ENCODE data around the gene SYNCRIP.
"Not testable (repeated sequence)": the region's sequence is repeated elsewhere in the genome, so short reads cannot be mapped to it uniquely, and the experiment has no call there.

SYNCRIP gene

DNA sequence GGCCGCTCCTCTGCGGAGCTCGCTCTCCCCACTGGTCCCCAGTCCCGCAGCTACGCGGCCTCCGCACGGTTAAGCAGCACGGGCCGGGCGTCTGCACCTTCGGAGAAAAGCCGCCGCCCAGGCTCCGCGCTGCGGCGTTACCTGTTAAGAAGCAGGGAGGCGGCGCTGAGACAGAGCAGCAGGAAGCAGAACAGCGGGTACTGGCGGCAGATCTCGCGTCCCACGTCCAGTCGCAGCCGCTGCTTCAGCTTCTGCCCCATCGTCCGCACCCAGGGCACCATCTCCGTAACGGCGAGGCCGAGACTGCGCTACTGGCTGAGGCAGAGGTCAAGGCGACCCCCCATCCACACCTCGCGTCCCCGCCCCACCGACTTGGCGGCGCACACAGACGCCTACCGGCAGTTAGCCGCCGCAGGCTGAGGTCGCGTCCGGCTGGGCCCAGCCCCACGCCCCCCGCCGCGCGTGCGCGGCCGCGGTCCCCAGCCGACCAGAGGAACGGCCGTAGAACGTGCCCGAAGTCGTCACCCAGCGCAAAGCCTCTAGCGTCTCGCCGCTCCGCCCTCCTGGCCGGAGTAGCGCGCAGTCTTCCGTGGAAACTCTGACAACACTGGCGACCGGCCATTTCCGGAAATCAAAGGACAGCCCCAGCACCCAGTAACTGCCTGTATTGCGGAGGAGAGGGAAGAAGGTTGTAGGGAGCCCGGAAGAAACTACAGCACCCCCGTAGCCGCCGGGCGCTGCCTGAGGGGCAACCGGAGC is 49.1 kb downstream of the SYNCRIP start, which contains the start of gene SNX14:
TSS of gene SNX14 (minus strand) at position 421 of the 759 bp plus-strand sequence. CDS start at position 281, 140 bp downstream.
- DNase-seq, result peak; percentile 96

DNA sequence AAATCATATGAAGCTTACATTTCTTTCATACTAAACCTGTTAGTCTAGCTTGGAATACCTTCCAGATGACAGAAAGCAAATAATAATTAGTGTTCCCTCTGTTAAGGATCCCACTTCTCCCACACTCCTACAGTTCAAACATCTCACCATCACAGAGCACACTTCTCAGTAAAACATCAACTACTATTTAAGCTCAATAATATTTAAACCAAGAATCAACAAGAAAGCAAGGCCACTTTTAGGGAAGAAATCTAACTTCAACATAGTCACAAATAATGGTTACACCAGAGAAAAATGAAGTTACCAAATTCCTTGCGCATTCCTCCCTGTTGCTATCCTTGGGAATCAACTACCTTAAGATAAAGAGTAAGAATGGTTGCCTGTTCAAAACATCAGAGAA is 50.7 kb downstream of the SYNCRIP start:
- no peak for DNase-seq

DNA sequence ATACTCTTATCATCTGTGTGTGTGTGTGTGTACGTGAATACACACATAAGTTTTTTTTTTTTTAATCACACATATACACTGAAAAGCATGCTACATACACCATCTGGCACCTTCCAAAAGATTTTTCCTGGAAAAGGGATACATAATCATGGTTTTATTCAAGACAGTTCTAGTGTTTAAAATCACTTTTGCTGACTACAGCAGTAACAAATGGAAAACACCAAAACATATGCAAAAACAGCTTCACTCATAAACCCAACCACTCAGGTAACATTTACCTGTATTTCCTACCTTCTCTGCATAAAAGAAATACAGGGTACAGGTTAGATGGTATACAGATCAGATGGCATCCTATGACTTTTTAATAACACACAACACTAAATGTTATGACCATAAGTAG is 51.5 kb downstream of the SYNCRIP start:
- DNase-seq, result no peak

DNA sequence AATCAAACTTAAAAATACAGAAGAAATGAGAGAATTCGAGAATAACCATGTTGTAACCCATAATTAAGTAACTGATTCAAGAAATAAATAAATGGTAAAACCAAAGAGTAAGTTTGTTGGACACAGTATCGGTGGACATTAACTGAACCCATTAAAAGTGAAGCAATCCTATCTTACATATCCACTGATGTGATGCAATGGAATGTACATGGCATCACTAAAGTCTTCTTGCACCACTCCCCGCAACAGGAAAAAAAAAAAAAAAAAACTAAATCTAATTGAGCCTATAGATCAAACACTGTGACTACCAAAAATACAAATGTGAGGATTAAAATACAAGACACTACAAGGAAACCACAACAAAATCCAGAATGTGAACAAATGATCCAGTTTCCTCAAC is 56.9 kb downstream of the SYNCRIP start:
- no peak for DNase-seq

GRCh38 chr6:85582832-85583231 is 59.9 kb downstream of the SYNCRIP start:
- DNase-seq, result not testable (repeated sequence)

DNA sequence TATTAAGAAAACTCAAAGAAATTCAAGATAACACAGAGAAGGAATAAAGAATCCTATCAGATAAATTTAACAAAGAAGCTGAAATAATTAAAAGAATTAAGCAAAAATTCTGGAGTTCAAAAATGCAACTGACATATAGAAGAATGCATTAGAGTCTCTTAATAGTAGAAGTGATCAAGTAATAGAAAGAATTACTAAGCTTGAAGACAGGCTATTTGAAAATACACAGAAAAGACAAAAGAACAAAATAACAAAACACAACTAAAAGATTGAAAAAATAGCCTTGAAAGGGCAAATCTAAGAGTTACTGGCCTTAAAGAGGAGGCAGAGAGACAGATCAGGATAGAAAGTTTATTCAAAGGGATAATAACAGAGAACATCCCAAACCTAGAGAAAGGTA is 61.1 kb downstream of the SYNCRIP start:
- no peak for DNase-seq

GRCh38 chr6:85580878-85581267 is 61.8 kb downstream of the SYNCRIP start:
- peak; percentile 85 for DNase-seq

DNA sequence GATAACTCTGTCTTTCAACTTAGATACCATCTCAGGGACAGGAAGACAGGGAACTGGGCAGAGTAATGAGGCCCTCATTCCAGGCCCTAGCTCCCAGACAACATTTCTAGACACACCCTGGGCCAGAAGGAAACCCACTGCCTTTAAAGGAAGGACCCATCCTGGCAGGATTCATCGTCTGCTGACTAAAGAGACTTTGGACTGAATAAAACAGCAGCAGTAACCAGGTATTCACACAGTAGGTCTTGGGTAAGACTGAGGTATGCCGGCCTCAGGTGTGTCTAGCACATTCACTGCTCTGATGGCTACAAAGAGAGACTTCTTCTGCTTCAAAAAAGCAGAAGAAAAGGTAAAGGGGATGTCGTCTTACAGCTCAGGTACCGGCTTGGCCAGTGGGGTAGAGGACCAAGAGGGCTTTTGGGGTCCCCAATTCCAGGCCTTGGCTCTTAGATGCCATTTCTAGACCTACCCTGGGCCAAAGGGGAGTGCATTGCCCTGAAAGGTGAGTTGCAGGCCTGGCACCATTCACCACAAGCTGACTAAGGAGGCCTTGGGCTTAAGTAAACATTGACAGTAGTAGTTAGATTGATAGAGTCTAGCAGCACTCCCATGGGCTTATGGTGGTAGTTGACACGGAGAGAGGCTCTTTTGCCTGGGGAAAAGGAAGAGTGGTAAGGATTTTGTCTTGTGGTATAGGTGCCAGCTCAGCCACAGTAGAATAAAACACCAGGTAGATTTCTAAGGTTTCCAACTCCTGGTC is 62.4 kb downstream of the SYNCRIP start:
- no peak for DNase-seq

- DNase-seq, result no peak
Measured at GRCh38 chr6:85579581-85579980, 63.1 kb downstream of the SYNCRIP start.

DNA sequence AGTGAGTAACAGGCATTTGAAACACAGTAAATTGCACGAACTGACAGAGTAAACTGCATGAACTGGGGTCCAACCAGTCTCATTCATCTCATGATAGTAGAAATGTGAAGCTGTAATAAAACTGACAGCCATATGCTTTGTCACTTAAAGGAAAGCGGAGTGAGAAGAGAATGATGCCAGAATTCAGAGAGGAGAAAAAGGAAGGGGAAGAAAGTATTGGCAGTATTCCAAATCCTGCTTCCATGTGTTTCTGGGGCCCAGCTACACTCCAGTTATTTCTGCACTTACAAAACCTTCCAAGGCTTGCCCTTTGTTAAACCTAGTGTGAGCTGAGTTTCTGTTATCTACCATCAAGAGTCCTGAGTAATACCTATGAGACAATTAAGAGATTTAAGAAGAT is 66.2 kb downstream of the SYNCRIP start:
- peak; percentile 28 for DNase-seq

- no peak for DNase-seq
Measured at GRCh38 chr6:85574932-85575598, 67.6 kb downstream of the SYNCRIP start.

DNA sequence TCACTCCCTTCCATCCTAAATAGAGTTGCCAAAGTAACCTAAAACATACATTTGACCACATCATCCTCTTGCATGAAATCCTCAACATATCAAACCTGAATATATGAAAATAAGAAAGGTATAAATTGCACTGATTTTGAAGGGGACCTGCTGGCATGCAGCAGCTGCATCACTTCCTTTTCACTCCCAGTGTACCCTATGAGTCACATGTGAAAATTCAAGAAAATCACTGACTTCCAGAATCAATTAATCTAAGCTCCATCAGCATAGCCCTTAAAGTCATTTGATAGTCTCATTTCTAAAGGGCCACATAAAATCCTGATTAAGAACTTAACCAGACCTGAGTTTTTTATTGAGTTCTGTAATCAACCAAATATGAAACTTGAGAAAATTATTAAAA is 73.4 kb downstream of the SYNCRIP start:
- no peak for DNase-seq

- DNase-seq, result no peak
Measured at GRCh38 chr6:85568411-85568810, 74.3 kb downstream of the SYNCRIP start.

- DNase-seq, result peak; percentile 72
Measured at GRCh38 chr6:85565736-85566135, 77.0 kb downstream of the SYNCRIP start.

GRCh38 chr6:85564223-85564622 is 78.5 kb downstream of the SYNCRIP start:
- DNase-seq, result not testable (repeated sequence)
